Thoracic aorta (tissue), 2 donors: ENCODE results near the gene EIF5A2. TPM values are rescaled to one million over a fixed set of nuclear protein-coding genes. Genes with fewer than 3 reads are reported as not detected.
"Not testable (repeated sequence)": the region's sequence is repeated elsewhere in the genome, so short reads cannot be mapped to it uniquely, and the experiment has no call there.

Experiments used
- ATAC-seq: fragments of 150-250 bp; one replicate; pipeline ENCODE4 v1.8.0; 2017; ENCODE audit warnings: low read depth; ENCODE audit not compliant: insufficient number of reproducible peaks, low FRiP score
- DNase-seq: peaks from one replicate; pipeline ENCODE4 v3.0.0-alpha.2; 2020; ENCODE audit warnings: low spot score
- H3K27ac ChIP-seq, 2 donors: fragments of 200-600 bp; sonication (generic); 1 replicate in 1 of 2; 2 replicates in 1 of 2; pipeline ENCODE4 v1.5.1; 2016; ENCODE audit warnings: mild to moderate bottlenecking in 2 of 2, moderate library complexity in 2 of 2
- H3K27me3 ChIP-seq: fragments of 200-600 bp; sonication (generic); replicated peaks from 2 replicates; pipeline ENCODE4 v1.6.0; 2016; ENCODE audit warnings: mild to moderate bottlenecking; ENCODE audit not compliant: insufficient read depth
- H3K36me3 ChIP-seq: fragments of 200-600 bp; sonication (generic); one replicate; pipeline ENCODE4 v1.5.1; 2016
- H3K4me1 ChIP-seq, 2 donors: fragments of 200-600 bp; sonication (generic); 1 replicate in 1 of 2; 2 replicates in 1 of 2; pipeline versions ENCODE4 v1.5.1 to v1.6.0; 2016; ENCODE audit warnings: low read depth in 2 of 2, mild to moderate bottlenecking in 1 of 2; ENCODE audit not compliant: control insufficient read depth in 1 of 2
- H3K4me3 ChIP-seq: fragments of 200-600 bp; sonication (generic); 2 replicates; pipeline ENCODE4 v1.5.1; 2016; ENCODE audit warnings: mild to moderate bottlenecking
- H3K9me3 ChIP-seq: fragments of 200-600 bp; sonication (generic); 2 replicates; pipeline ENCODE4 v1.5.1; 2016
- CTCF ChIP-seq: fragments of 200-600 bp; sonication (generic); IDR thresholded peaks from one replicate; pipeline ENCODE4 v1.5.1; 2019; ENCODE audit warnings: antibody characterized with exemption
- total RNA-seq, 2 donors: library from RNA; depleted of rRNA; stranded (reverse); fragments of >200 nt; gene quantifications; one replicate each; pipeline versions ENCODE4 v1.1.0 to v1.2.3, GENCODE V29; 2016

The EIF5A2 gene
- total RNA-seq, 2 donors from 2014 or later = 7.4 to 12.2 TPM

- H3K4me3 ChIP-seq = peak overlapping the region; percentile 85
- H3K27me3 ChIP-seq = no peaks in the 10 kb centered on the region
- peaks cover 4 to 13% of the 10 kb centered on the region in 2 donors for H3K4me1 ChIP-seq
- ATAC-seq (no peak), DNase-seq (no peak)
- H3K9me3 ChIP-seq = peaks cover 8% of the 10 kb centered on the region
- H3K36me3 ChIP-seq = no peaks in the 10 kb centered on the region
- no peak for TF ChIP-seq CTCF
- H3K27ac ChIP-seq = peak overlapping the region; percentile 67
Observed at GRCh38 chr3:170907637-170908234, 701 bp downstream of the EIF5A2 start.

GRCh38 chr3:170905862-170906261, 2.6 kb downstream of the EIF5A2 start:
- peaks cover 5% of the 10 kb centered on the region for H3K9me3 ChIP-seq
- ATAC-seq (no peak), DNase-seq (no peak)
- no peak overlapping the region for H3K4me3 ChIP-seq
- peaks cover 4 to 13% of the 10 kb centered on the region in 2 donors for H3K4me1 ChIP-seq
- no peaks in the 10 kb centered on the region for H3K36me3 ChIP-seq
- no peaks in the 10 kb centered on the region for H3K27me3 ChIP-seq
- no peak for TF ChIP-seq CTCF
- no peak overlapping the region for H3K27ac ChIP-seq

GRCh38 chr3:170903123-170903522, 5.3 kb downstream of the EIF5A2 start:
- DNase-seq (no peak), ATAC-seq (no peak)
- Histone ChIP-seq H3K27ac (no peak overlapping the region), H3K9me3 (no peaks in the 10 kb centered on the region), H3K36me3 (no peaks in the 10 kb centered on the region), H3K27me3 (no peaks in the 10 kb centered on the region), H3K4me3 (no peak overlapping the region), H3K4me1 (peaks cover 4 to 13% of the 10 kb centered on the region in 2 donors)
- no peak for TF ChIP-seq CTCF

GRCh38 chr3:170899455-170899854, 9.0 kb downstream of the EIF5A2 start:
- Histone ChIP-seq H3K4me3 (no peak overlapping the region), H3K27ac (no peak overlapping the region), H3K9me3 (no peaks in the 10 kb centered on the region), H3K4me1 (no peaks in the 10 kb centered on the region), H3K27me3 (no peaks in the 10 kb centered on the region), H3K36me3 (no peaks in the 10 kb centered on the region)
- no peak for TF ChIP-seq CTCF
- ATAC-seq = no peak
- no peak for DNase-seq

GRCh38 chr3:170897978-170898377, 10.5 kb downstream of the EIF5A2 start:
- Histone ChIP-seq H3K4me3 (no peak overlapping the region), H3K27me3 (no peaks in the 10 kb centered on the region), H3K27ac (no peak overlapping the region), H3K36me3 (no peaks in the 10 kb centered on the region), H3K4me1 (no peaks in the 10 kb centered on the region), H3K9me3 (no peaks in the 10 kb centered on the region)
- no peak for TF ChIP-seq CTCF
- no peak for DNase-seq
- no peak for ATAC-seq

GRCh38 chr3:170897199-170897598, 11.2 kb downstream of the EIF5A2 start:
- DNase-seq, H3K9me3 ChIP-seq, H3K27me3 ChIP-seq, H3K4me3 ChIP-seq, H3K36me3 ChIP-seq, ATAC-seq, H3K4me1 ChIP-seq, H3K27ac ChIP-seq: not testable (repeated sequence)
